SU-DHL-6 (cell line): ENCODE results near the gene PMFBP1.

Source experiments
- CTCF ChIP-seq: fragments of 200-600 bp; sonication (generic); IDR thresholded peaks from one replicate; pipeline ENCODE4 v1.5.1; 2017; ENCODE audit warnings: antibody characterized with exemption, mild to moderate bottlenecking, low read length, moderate library complexity; ENCODE audit not compliant: insufficient read depth, poor library complexity, severe bottlenecking
- EZH2phosphoT487 ChIP-seq: fragments of 200-600 bp; sonication (generic), shearing (Covaris generic); conservative IDR thresholded peaks from 2 replicates; pipeline ENCODE4 v1.6.1; 2018; ENCODE audit warnings: mild to moderate bottlenecking, antibody characterized with exemption, low read length, moderate library complexity, mixed read lengths

- TF ChIP-seq CTCF (no peak), EZH2phosphoT487 (no peak)
Measured at GRCh38 chr16:72211110-72211509, 39.2 kb upstream of the PMFBP1 start.
